NCI-H1105 treated with DMSO at 0.1 percent for 48 hours (cell line): ENCODE results near the gene AVL9.
"Not testable (repeated sequence)": the region's sequence is repeated elsewhere in the genome, so short reads cannot be mapped to it uniquely, and the experiment has no call there.

Source experiments
- DNase-seq: peaks from one replicate; lab custom pipeline; 2025; lab: John Stamatoyannopoulos, UW

AVL9 gene

GRCh38 chr7:32495298-32496051, at the start of gene AVL9:
TSS of gene AVL9 (plus strand) at chr7:32495489. CDS start at chr7:32495710, 221 bp downstream.
- DNase-seq: peak; percentile 90

DNA sequence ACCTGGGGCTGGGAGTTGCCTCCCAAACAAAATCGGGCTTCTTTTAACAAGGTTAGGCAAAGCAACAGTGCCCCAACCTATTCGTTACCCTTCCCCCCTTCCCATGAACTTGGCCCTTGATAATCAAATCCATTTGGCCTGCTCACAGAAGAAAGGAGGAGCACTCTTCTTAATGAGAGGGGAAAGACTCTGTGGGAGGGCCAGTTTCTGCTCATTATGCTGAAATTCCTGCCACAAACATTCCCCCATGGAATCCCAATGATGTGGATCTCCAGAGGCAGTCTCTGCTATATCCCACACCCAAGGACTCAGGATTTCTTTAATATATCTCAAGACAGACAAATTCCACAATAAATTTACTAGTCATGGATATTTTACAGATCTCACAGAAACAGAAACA, 48.1 kb upstream of the AVL9 start:
- no peak for DNase-seq

DNA sequence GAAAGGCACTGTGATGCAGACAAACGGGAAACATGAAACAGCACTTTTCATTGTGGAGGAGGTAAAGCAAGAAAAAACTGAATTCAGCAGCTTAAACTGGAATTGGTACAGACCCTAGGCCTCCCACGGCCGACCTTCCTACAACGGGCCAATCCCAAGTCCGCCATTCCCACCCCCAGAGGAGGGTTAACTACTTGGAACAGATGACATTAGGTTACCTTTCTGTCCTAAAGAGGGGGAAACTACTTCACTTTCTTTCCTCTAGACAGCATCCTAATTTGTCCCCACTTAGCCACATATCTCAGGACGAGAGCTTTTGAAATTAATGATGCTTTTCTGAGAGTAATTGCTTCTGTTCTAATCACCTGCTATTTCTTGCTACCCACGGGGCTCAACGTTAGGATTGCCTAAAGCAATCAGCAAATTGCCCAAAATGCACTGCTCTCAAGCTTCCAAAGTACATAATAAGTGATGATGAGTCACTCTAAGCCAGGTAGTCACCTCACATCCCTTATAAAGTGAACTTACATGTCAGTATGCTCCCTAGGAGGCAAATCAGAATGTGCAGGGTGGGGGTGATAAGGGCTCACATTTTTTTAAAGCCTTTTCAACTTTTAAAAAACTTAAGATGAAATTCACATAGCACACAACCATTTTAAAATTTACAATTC, 41.8 kb upstream of the AVL9 start:
- peak; percentile 94 for DNase-seq

- no peak for DNase-seq
These were observed 37.3 kb upstream of the AVL9 start for GRCh38 chr7:32458025-32458424.

DNA sequence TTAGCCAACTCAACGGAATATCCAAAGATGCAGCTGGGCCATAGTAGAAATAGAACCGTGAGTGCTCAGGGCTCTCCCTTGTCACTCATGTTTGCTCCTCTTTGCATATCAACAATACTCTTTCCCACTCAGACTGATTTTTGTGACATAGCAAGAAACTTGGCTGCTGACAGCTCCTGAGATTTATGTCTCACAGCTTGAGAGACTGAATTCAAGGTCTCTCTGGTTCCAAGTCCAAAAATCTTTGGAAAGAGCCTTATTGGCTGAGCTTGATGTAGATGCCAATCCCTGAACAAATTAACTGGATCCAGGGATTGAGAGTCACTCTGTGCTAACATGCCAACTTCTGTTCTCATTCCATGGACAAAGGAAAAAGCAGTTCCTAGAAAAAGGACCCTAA, 35.5 kb upstream of the AVL9 start:
- no peak for DNase-seq

GRCh38 chr7:32461484-32461883, 33.8 kb upstream of the AVL9 start:
- DNase-seq: no peak

GRCh38 chr7:32462451-32462850, 32.8 kb upstream of the AVL9 start:
- no peak for DNase-seq

DNA sequence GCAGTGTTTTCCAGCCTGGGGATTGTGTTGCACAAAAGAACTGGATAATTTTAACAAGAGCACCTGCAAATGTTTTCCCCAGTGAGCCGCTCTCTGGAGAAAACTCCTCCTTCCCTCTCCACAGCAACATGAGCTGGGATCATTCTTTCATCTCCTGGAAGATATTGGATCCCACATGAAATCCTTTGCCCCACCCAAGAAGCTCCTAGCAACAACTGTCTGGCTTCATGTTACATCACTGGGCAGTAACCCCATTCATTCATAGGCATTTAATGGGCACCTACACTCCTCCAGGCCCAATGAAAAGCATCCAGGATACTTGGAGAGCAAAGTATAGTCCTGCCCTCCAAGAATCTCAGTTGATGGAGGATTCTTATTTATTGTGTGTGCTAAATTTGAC, 32.3 kb upstream of the AVL9 start:
- DNase-seq: peak; percentile 42

GRCh38 chr7:32464641-32465416, 30.5 kb upstream of the AVL9 start:
- DNase-seq: not testable (repeated sequence)

DNA sequence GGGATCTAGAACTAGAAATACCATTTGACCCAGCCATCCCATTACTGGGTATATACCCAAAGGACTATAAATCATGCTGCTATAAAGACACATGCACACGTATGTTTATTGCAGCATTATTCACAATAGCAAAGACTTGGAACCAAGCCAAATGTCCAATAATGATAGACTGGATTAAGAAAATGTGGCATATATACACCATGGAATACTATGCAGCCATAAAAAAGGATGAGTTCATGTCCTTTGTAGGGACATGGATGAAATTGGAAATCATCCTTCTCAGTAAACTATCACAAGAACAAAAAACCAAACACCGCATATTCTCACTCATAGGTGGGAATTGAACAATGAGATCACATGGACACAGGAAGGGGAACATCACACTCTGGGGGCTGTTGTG, 25.3 kb upstream of the AVL9 start:
- not testable (repeated sequence) for DNase-seq

DNA sequence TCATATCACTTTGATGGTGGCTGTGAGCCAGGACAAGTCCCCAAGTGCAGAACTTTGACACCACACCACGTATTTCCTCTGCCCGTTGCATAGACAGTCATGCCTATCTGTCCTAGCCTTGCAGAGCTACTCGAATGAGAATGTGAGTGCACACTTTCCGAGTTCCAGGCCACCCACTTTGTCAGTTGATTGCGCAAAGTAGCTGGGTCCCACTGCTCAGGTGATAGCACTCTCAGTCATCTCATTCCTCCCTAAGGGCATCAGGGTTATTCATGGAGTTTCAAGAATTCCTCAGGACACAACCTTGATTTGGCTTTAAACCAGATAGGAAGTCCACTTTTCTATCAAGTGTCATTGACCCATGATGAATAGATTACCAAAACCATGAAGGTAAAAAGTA, 24.4 kb upstream of the AVL9 start:
- DNase-seq: no peak

GRCh38 chr7:32472015-32472414, 23.3 kb upstream of the AVL9 start:
- DNase-seq: no peak

DNA sequence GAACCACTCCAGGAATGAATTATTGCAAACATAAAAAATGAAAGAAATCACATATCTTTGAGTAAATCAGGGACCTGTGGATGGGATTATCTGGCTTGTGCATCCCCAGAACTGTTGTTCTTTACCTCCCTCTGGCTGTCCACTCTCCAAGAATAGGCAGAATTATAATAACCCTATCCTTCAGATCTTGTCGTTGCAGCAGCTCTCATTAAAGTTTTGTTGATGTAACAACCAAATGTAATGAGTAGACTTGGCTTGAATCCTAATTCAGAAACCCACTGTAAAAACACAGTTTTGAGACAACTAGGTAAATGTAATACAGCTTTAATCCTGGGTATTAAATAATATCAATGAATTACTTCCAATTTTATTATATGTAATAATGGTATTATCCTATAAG, 21.3 kb upstream of the AVL9 start:
- no peak for DNase-seq

GRCh38 chr7:32476816-32477648, 18.3 kb upstream of the AVL9 start:
- DNase-seq: no peak

- no peak for DNase-seq
These were observed 17.7 kb upstream of the AVL9 start for GRCh38 chr7:32477649-32477980.

DNA sequence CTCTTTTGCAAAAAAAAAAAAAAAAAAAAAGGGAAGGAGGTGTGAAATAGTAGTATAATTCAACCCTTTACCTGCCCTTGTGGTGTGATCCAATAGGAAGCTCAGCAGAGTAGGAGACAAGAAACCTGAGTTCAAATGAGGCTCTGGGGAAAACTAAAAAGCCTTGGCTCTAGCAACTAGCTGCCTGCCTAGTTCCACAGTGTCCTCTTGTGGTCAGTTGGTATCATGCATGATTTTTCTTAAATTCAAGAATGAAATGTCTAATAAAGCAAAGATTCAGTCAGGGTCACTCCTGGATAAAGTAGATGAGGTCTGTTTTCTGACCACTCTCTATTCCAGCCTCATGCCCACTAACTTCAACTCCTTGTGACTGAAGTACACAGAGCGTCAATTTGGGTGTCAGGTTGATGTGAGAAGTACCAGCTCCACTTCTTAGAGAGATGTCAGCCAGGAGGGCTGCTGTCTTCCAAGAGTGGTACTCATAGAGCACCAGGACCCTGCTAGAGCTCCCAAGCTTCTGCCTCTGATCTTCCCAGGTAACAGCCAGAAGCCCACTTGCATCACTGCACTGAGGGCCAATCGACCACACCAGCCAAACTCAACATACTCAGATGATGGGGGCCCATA, 15.6 kb upstream of the AVL9 start:
- peak; percentile 56 for DNase-seq

- no peak for DNase-seq
These were observed 14.1 kb upstream of the AVL9 start for GRCh38 chr7:32481176-32481575.

GRCh38 chr7:32481921-32482320, 13.4 kb upstream of the AVL9 start:
- no peak for DNase-seq

GRCh38 chr7:32489788-32490126, 5.5 kb upstream of the AVL9 start:
- DNase-seq: no peak

DNA sequence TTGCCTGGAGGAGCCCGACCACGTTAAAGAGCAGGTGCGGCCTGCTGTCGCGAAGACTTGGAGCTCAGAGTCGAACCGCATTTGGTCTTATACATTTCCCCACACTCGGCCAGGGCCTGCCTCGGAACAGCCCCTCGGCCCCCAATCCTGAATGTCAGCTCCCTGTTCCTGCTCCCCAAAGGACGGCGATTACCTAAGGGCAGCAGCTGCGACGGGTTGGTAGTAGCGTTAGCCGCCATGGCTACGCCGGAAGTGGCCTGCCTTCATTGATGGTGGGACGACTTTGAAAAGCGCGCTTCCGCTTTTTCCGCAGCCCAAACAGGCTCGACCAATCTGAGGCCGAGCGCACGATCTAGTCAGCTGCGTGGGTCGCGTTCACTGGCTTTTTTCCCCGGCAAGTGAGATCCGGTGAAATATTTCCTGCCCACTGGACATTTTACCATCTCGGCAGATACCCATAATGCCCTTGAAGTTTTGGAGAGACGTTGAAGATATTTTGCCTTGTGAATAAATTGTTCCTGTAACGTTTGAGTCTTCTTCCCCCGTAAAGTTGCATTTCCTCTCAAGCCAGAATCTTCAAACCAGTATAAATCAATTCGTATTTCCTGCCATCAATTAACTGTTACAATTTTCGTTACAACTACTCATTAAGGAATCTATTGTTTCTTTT, 5.0 kb upstream of the AVL9 start, which contains the start of gene LSM5:
TSS of gene LSM5 (minus strand) at position 254 of the 670 bp plus-strand sequence. CDS start at position 239, 15 bp downstream.
- peak; percentile 93 for DNase-seq

- DNase-seq: no peak
These were observed 367 bp upstream of the AVL9 start for GRCh38 chr7:32494946-32495297.
